Loucy (cell line): ENCODE results near the gene BAX.

ENCODE experiments used
- CTCF ChIP-seq: fragments of 200-600 bp; sonication (generic); conservative IDR thresholded peaks from 2 replicates; pipeline ENCODE4 v1.5.1; 2014; ENCODE audit warnings: mild to moderate bottlenecking, antibody characterized with exemption, low read length
- EZH2phosphoT487 ChIP-seq: fragments of 200-600 bp; IDR thresholded peaks from 2 replicates; pipeline ENCODE4 v1.6.1; 2018; ENCODE audit warnings: antibody characterized with exemption, mild to moderate bottlenecking, moderate library complexity, borderline replicate concordance

DNA sequence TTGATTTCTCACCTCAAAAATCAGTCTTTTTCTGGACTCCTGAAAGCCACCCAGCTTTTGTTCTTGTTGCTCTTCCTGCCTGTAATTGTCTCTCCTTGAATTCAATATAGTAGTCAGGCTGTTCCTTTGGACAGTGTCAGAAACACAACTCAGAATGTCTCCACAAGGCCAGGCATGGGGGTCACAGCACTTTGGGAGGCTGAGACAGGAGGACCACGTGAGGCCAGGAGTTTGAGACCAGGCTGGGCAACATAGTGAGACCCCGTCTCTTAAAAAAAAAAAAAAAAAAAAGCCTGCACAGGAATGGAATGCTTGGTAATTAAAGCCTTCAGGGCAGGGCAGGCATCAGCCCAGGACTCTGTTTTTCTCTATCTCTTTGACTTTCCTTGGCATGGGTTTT lies 8.9 kb upstream of the BAX start:
- TF ChIP-seq CTCF (no peak), EZH2phosphoT487 (no peak)
